Type B pancreatic cell (in vitro differentiated cells): ENCODE data around the gene SYNJ2BP. TPM values are rescaled to one million over a fixed set of nuclear protein-coding genes. Genes with fewer than 3 reads are reported as not detected.

Experiments
- DNase-seq: peaks from one replicate; pipeline ENCODE4 v3.0.0; 2021; ENCODE audit warnings: mixed read lengths; ENCODE audit not compliant: unreplicated experiment; ENCODE audit errors: extremely low spot score
- H3K27ac Mint-ChIP-seq: 2 replicates; pipeline ENCODE4 v1.8.0; 2021; ENCODE audit warnings: mild to moderate bottlenecking, mixed read lengths
- H3K27me3 Mint-ChIP-seq: 2 replicates; pipeline ENCODE4 v1.8.0; 2021; ENCODE audit warnings: mixed read lengths
- H3K36me3 Mint-ChIP-seq: 2 replicates; pipeline ENCODE4 v1.8.0; 2021; ENCODE audit warnings: mixed read lengths
- H3K4me1 Mint-ChIP-seq: one replicate; pipeline ENCODE4 v1.8.0; 2021; ENCODE audit warnings: mixed read lengths; ENCODE audit not compliant: unreplicated experiment
- H3K4me3 Mint-ChIP-seq: 2 replicates; pipeline ENCODE4 v1.8.0; 2021; ENCODE audit warnings: mild to moderate bottlenecking, mixed read lengths
- H3K9me3 Mint-ChIP-seq: 2 replicates; pipeline ENCODE4 v1.8.0; 2021; ENCODE audit warnings: mixed read lengths
- long read RNA-seq: library from polyadenylated mRNA; unstranded; transcript quantifications from one replicate; pipeline ENCODE4 v2.0.0, GENCODE V29; 2020
- total RNA-seq: library from RNA; stranded (reverse); gene quantifications from 2 replicates; pipeline ENCODE4 v1.2.1, GENCODE V29; 2021; ENCODE audit warnings: low replicate concordance
- TF ChIP-seq, protein P1 (sequence below): fragments of 200-600 bp; sonication (generic); conservative IDR thresholded peaks from 2 replicates; pipeline ENCODE4 v1.5.0; 2021; ENCODE audit warnings: antibody characterized with exemption, mild to moderate bottlenecking

SYNJ2BP gene, protein sequence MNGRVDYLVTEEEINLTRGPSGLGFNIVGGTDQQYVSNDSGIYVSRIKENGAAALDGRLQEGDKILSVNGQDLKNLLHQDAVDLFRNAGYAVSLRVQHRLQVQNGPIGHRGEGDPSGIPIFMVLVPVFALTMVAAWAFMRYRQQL
- total RNA-seq: 32.1 and 32.5 TPM in 2 replicates
- long read RNA-seq, full-length matches to known transcripts: 70 of 87 reads
- long read RNA-seq, partial matches to known transcripts: 0 of 87 reads
- long read RNA-seq, other reads (novel, unspliced or antisense): 17 of 87 reads

DNA sequence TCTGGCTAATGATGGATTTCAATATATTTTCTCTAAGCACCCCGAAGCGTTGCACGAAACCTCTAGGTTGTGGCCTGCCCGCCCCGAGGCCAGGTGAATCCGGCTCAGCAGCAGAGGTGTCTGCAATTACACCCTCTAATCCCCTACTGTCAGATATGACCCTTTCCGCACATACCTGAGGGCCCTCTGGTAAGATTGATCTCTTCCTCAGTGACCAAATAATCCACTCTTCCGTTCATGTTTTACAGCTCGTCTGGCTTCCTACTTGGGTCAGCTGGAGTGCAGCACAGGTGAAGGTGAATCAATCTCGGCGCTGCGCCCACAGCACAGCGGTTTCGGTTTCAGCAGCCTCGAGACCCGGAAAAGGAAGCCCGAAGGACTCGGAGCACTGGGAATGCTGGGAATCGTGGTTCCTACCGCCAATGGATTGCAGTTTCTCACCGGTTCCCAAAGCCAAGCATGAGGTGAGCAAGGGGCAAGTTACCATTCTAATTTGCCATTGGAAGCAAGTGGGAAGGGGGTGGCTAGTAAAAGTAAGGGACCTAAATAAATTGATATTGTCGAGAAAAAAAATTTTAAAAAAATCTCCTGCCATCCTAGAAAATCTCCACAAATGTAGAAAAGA, at the start of gene SYNJ2BP:
Gene SYNJ2BP, minus strand, starts transcription at position 366 of the 625 bp plus-strand sequence. Its CDS starts 127 bp downstream, at position 239.
- Mint-ChIP-seq H3K36me3 (peaks cover 2% of the 10 kb centered on the region), H3K27me3 (peaks cover 9% of the 10 kb centered on the region), H3K4me1 (peaks cover 15% of the 10 kb centered on the region), H3K4me3 (peak within 1 kb of the TSS; percentile 98), H3K27ac (peak within 1 kb of the TSS; percentile 93), H3K9me3 (no peaks in the 10 kb centered on the region)
- DNase-seq: peak; percentile 76
- TF ChIP-seq, protein P1, sequence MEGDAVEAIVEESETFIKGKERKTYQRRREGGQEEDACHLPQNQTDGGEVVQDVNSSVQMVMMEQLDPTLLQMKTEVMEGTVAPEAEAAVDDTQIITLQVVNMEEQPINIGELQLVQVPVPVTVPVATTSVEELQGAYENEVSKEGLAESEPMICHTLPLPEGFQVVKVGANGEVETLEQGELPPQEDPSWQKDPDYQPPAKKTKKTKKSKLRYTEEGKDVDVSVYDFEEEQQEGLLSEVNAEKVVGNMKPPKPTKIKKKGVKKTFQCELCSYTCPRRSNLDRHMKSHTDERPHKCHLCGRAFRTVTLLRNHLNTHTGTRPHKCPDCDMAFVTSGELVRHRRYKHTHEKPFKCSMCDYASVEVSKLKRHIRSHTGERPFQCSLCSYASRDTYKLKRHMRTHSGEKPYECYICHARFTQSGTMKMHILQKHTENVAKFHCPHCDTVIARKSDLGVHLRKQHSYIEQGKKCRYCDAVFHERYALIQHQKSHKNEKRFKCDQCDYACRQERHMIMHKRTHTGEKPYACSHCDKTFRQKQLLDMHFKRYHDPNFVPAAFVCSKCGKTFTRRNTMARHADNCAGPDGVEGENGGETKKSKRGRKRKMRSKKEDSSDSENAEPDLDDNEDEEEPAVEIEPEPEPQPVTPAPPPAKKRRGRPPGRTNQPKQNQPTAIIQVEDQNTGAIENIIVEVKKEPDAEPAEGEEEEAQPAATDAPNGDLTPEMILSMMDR: no peak

GRCh38 chr14:70454731-70455130, 37.8 kb upstream of the SYNJ2BP start:
- TF ChIP-seq, protein P1: no peak
- peaks cover 3% of the 10 kb centered on the region for H3K27me3 Mint-ChIP-seq
- H3K9me3 Mint-ChIP-seq: no peaks in the 10 kb centered on the region
- no peaks in the 10 kb centered on the region for H3K36me3 Mint-ChIP-seq
- DNase-seq: no peak
- no peak overlapping the region for H3K4me3 Mint-ChIP-seq
- H3K4me1 Mint-ChIP-seq: no peaks in the 10 kb centered on the region
- no peak overlapping the region for H3K27ac Mint-ChIP-seq

- no peak within 1 kb of the TSS for H3K4me3 Mint-ChIP-seq
- no peak within 1 kb of the TSS for H3K27ac Mint-ChIP-seq
- DNase-seq: no peak
- H3K27me3 Mint-ChIP-seq: no peaks in the 10 kb centered on the region
- H3K36me3 Mint-ChIP-seq: no peaks in the 10 kb centered on the region
- H3K4me1 Mint-ChIP-seq: peaks cover 5% of the 10 kb centered on the region
- TF ChIP-seq, protein P1: no peak
- peaks cover 5% of the 10 kb centered on the region for H3K9me3 Mint-ChIP-seq
Measured at GRCh38 chr14:70451874-70452273, 35.0 kb upstream of the SYNJ2BP start, which contains the start of gene ADAM21. TSS of gene ADAM21 (plus strand) at chr14:70452174. CDS start at chr14:70457500, 5,326 bp downstream.

DNA sequence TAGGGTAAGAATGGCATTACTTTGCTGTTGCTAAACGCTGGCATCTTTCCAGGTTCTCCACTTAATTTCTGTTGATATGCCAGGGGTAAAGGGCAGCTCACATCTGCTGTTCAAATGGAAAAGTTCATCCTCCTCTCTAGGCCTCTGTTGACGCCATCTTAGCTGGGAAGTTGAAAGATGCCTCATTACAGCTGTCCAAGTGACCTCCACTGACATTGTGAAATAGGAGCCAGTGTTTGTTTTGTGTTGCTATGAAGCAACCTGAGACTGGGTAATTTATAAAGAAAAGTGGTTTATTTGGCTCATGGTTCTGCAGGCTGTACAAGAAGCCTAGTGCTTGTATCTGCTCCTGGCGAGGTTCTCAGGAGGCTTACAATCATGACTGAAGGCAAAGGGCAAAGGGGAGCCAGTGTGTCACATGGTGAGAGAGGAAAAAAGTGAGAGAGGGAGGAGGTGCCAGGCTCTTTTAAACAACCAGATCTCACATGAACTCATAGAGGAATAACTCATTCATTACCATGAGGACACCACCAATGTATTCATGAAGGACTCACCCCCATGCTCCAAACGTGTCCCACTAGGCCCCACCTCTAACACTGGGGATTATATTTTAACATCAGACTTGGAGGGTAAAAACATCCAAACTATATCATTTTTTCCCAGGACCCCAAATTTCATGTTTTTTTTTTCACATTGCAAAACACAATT, 31.9 kb upstream of the SYNJ2BP start:
- peaks cover 9% of the 10 kb centered on the region for H3K9me3 Mint-ChIP-seq
- DNase-seq: no peak
- peak overlapping the region; percentile 29 for H3K27ac Mint-ChIP-seq
- H3K4me3 Mint-ChIP-seq: no peak overlapping the region
- H3K4me1 Mint-ChIP-seq: peaks cover 5% of the 10 kb centered on the region
- no peaks in the 10 kb centered on the region for H3K27me3 Mint-ChIP-seq
- no peaks in the 10 kb centered on the region for H3K36me3 Mint-ChIP-seq
- TF ChIP-seq, protein P1: no peak

- DNase-seq: no peak
- no peak overlapping the region for H3K27ac Mint-ChIP-seq
- H3K27me3 Mint-ChIP-seq: no peaks in the 10 kb centered on the region
- H3K36me3 Mint-ChIP-seq: no peaks in the 10 kb centered on the region
- H3K4me1 Mint-ChIP-seq: no peaks in the 10 kb centered on the region
- H3K4me3 Mint-ChIP-seq: no peak overlapping the region
- H3K9me3 Mint-ChIP-seq: peaks cover 13% of the 10 kb centered on the region
- TF ChIP-seq, protein P1: no peak
Measured at GRCh38 chr14:70442750-70443149, 25.9 kb upstream of the SYNJ2BP start.
